Psoas muscle (tissue), 8 donors: ENCODE results near the gene MGAT3. TPM values are rescaled to one million over a fixed set of nuclear protein-coding genes. Genes with fewer than 3 reads are reported as not detected.

ENCODE experiments used
- ATAC-seq, 4 donors: fragments of 200-7000 bp; cut with Tn5 transposase; one replicate each; pipeline ENCODE4 v1.9.1; 2020; ENCODE audit warnings: moderate library complexity in 3 of 4, mild to moderate bottlenecking in 2 of 4
- DNase-seq, 2 donors: peaks; one replicate each; pipeline ENCODE4 v3.0.0-alpha.2; 2020
- H3K27ac ChIP-seq: fragments of 200-600 bp; one replicate; pipeline ENCODE4 v1.8.0; 2022
- H3K27me3 ChIP-seq, 3 donors: fragments of 200-600 bp in 1 of 3; one replicate each; pipeline versions ENCODE4 v1.6.1 to v1.8.0; 2013 to 2022; ENCODE audit warnings: low read length in 2 of 3, mild to moderate bottlenecking in 2 of 3, moderate library complexity in 1 of 3; ENCODE audit not compliant: insufficient read depth in 3 of 3
- H3K36me3 ChIP-seq, 2 donors: fragments of 200-600 bp in 1 of 2; one replicate each; pipeline versions ENCODE4 v1.6.1 to v1.8.0; 2013 to 2022; ENCODE audit warnings: low read depth in 1 of 2, mild to moderate bottlenecking in 1 of 2, moderate library complexity in 1 of 2; ENCODE audit not compliant: insufficient read depth in 1 of 2
- H3K4me1 ChIP-seq: fragments of 200-600 bp; one replicate; pipeline ENCODE4 v1.8.0; 2022
- H3K4me3 ChIP-seq: fragments of 200-600 bp; one replicate; pipeline ENCODE4 v1.8.0; 2022; ENCODE audit warnings: mild to moderate bottlenecking
- H3K9me3 ChIP-seq: fragments of 200-600 bp; one replicate; pipeline ENCODE4 v1.8.0; 2022
- WGBS, 3 donors: extraction: QIAGEN DNeasy Blood & Tissue Kit; methylation state at CpG; one replicate each; pipeline versions ENCODE4 v1.1.6 to v1.1.7; 2013; 5-methylcytosine and 5-hydroxymethylcytosine counted together
- intact Hi-C, 2 donors: fragments of 100-400 bp; cut with DNase I; formaldehyde crosslinking; loops; one replicate each; pipeline versions ENCODE4 v1.11.0 to v1.14.2; 2022
- polyA plus RNA-seq, 3 donors: library from polyadenylated mRNA; stranded (reverse); fragments of 200-250 nt; gene quantifications; one replicate each; pipeline ENCODE4 v1.2.3, GENCODE V29; 2013
- total RNA-seq, 4 donors: library from RNA; stranded (reverse); fragmentation: NEBNext Ultra II Directional in 2 of 4; extraction: Animal tissue kit (Norgen Biotek cat#: 25700) in 2 of 4; gene quantifications; one replicate each; pipeline versions ENCODE4 v1.2.1 to v1.2.4, GENCODE V29; 2021 to 2023
- TF ChIP-seq, protein P1 (sequence below): fragments of 200-600 bp; IDR thresholded peaks from one replicate; pipeline ENCODE4 v1.8.0; 2022; ENCODE audit warnings: antibody characterized with exemption
- donor health status: healthy with polysubstance abuse.
- donor health status: DM: no; HTN: no; CAD: no; lungs with moderate emphysema.
- donor health status: Bipolar disorder and iron deficiency.
- donor health status: healthy.
- donor health status: DM: yes; HTN: yes; CAD: no.
- donor health status: DM: no; HTN: no; CAD: no.
- donor health status: DM: no; HTN: no; CAD: no.
- donor health status: DM: yes; HTN: yes; CAD: no.

MGAT3 gene
- total and polyA plus RNA-seq, 7 donors: 0.53 to 2.2 (median 1.4) TPM

GRCh38 chr22:39454385-39454871 lies 2.4 kb upstream of the MGAT3 start:
- no peak overlapping the region for H3K27ac ChIP-seq
- H3K36me3 ChIP-seq: no peaks in the 10 kb centered on the region
- no peaks in the 10 kb centered on the region for H3K9me3 ChIP-seq
- DNase-seq (no peak), ATAC-seq (no peak)
- WGBS, 3 donors: 70 to 71% (median 70%) methylated on average over 7 of the region's 7 CpGs
- no peaks in the 10 kb centered on the region for H3K4me1 ChIP-seq
- TF ChIP-seq, protein P1, sequence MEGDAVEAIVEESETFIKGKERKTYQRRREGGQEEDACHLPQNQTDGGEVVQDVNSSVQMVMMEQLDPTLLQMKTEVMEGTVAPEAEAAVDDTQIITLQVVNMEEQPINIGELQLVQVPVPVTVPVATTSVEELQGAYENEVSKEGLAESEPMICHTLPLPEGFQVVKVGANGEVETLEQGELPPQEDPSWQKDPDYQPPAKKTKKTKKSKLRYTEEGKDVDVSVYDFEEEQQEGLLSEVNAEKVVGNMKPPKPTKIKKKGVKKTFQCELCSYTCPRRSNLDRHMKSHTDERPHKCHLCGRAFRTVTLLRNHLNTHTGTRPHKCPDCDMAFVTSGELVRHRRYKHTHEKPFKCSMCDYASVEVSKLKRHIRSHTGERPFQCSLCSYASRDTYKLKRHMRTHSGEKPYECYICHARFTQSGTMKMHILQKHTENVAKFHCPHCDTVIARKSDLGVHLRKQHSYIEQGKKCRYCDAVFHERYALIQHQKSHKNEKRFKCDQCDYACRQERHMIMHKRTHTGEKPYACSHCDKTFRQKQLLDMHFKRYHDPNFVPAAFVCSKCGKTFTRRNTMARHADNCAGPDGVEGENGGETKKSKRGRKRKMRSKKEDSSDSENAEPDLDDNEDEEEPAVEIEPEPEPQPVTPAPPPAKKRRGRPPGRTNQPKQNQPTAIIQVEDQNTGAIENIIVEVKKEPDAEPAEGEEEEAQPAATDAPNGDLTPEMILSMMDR: no peak
- intact Hi-C loops: no loop called here
- H3K4me3 ChIP-seq: no peak overlapping the region
- peaks cover 0 to 26% (median 12%) of the 10 kb centered on the region in 3 donors for H3K27me3 ChIP-seq

- H3K9me3 ChIP-seq: no peaks in the 10 kb centered on the region
- H3K27ac ChIP-seq: no peak overlapping the region
- no peak for ATAC-seq
- DNase-seq: no peak
- TF ChIP-seq, protein P1: no peak
- peaks cover 0 to 26% (median 12%) of the 10 kb centered on the region in 3 donors for H3K27me3 ChIP-seq
- H3K4me3 ChIP-seq: peak overlapping the region; percentile 60
- H3K36me3 ChIP-seq: no peaks in the 10 kb centered on the region
- intact Hi-C loops: no loop called here
- no peaks in the 10 kb centered on the region for H3K4me1 ChIP-seq
- whole genome bisulfite sequencing, 3 donors: 1 to 2% methylated on average over 11 to 63 of the region's 63 CpGs; no CpG with 5 or more reads in 1 of the 3 donors
Observed at GRCh38 chr22:39457198-39457555, 365 bp downstream of the MGAT3 start.

DNA sequence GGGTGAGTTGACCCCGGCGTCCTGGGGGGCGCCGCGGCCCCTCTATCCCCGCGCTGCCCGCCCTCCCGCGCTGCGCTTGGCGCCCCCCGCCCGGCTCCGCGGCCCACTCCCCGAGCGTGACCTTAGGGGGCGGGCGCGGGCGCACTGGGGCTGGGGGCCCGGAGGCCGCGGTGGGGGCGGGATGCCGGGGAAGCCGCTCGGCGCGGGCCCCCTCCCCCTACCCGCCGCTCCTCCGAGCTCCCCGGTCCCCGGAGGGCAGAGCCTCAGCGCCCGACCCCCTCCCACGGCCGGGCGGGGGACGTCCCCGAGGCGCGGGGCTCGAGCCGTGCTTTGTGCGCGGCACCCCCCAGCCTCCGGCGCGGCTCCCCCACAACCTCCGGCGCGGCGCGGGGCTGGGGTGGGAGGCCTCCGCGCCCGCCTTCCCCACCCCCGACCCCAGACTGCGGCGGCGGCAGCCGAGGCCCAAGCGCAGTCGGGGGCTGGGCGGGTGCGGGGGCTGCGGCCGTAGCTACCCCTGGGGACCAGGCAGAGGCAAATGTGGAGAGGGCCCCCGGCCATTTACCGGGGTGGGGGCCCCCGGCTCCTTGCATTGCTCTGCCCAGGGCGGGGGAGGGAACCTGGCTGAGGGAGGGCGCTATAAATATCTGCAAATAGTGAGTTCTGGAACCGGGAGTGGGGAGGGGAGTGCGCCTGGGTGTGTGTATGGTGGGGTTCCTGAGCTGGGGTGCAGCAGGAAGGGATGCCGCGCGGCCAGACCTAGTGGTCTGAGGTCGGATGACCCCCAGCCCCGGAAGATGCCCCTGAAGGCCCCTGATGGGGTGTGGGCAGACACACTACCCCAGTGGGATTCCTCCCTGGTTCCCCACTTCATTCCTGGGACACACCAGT lies 988 bp downstream of the MGAT3 start:
- intact Hi-C loops: no loop called here
- DNase-seq (no peak), ATAC-seq (no peak)
- TF ChIP-seq, protein P1: no peak
- WGBS, 3 donors: 1 to 5% (median 4%) methylated on average over 28 to 83 of the region's 83 CpGs
- Histone ChIP-seq H3K9me3 (no peaks in the 10 kb centered on the region), H3K27ac (peak overlapping the region; percentile 36), H3K27me3 (peaks cover 0 to 26% (median 12%) of the 10 kb centered on the region in 3 donors), H3K4me3 (peak overlapping the region; percentile 60), H3K36me3 (no peaks in the 10 kb centered on the region), H3K4me1 (no peaks in the 10 kb centered on the region)

DNA sequence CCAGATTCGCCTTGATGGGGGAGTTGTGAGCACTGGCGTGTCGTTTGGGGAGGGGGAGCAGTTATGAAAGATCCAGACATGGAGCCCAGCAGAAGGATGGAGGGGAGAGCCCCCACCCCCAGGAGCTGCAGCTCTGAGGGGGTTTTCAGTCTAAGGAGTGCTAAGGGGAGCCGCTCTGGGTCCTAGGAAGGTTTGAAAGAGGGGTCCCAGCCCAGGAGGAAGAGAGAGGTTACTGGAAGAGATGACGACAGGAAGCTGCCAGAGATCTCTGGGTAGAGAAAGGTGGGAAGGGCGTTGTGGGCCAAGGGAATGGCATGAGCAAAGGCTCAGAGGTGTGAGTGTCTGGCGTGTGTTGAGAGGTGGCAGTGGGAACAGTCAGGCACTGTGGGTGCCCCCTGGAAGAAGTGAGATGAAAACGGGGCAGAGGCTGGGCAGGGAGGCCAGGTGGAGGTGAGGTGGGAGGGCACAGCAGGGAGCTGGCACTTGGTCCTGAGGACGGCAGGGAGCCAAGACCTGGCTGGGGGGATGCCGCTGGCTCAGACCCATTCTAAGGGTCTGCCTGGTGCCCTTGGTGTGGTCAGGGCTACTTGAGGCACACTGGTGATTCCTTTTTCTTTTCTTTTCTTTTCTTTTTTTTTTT lies 1.8 kb downstream of the MGAT3 start:
- TF ChIP-seq, protein P1: no peak
- intact Hi-C loops: no loop called here
- H3K36me3 ChIP-seq: no peaks in the 10 kb centered on the region
- no peaks in the 10 kb centered on the region for H3K9me3 ChIP-seq
- H3K4me3 ChIP-seq: peak overlapping the region; percentile 60
- 53 to 59% (median 58%) methylated on average over 9 to 10 of the region's 10 CpGs for WGBS, 3 donors
- H3K27me3 ChIP-seq: peaks cover 0 to 26% (median 12%) of the 10 kb centered on the region in 3 donors
- H3K27ac ChIP-seq: peak overlapping the region; percentile 36
- no peak for DNase-seq
- ATAC-seq: no peak
- peaks cover 5% of the 10 kb centered on the region for H3K4me1 ChIP-seq
